ENCODE measurements around the gene CEACAM21. TPM values are rescaled to one million over a fixed set of nuclear protein-coding genes. Genes with fewer than 3 reads are reported as not detected.

Gene CEACAM21
- total RNA-seq, 3 donors from 2014 or later (not counting 1 experiment from before 2014, with no cell fraction given), result 26.8 to 46.6 (median 33.6) TPM

DNA sequence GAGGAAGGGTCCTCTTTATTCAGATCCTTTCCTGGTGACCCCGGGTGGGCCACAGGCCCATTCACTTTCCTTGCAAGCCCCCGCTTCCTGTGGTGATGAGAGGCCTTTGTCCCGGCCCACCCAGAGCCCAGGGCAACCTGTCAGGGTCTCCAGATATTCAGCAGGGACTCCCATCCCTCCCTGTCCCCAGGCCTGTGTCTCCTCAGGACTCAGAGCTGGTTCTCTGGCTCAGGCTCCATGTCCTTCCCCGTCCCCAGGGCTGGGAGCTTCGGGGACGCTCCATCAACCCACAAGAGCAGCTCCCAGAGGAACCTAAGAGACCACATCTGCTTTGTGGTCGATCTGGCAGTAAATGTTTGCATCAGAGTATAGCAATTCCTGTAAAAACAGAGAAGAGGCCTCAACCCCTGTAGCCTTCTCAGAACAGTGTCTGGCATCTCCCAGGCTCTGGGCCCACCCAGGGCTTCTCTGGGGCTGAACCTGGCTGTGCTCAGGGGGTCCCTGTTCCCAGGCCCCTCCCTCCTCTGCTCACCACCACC, 43.1 kb downstream of the CEACAM21 start:
- DNase-seq, result no peak
- 20% methylated on average over 7 of the region's 7 CpGs for WGBS (ENCODE audit: insufficient coverage)
- no peak overlapping the region for H3K27ac Mint-ChIP-seq
- H3K4me3 Mint-ChIP-seq, result no peak overlapping the region
- Histone ChIP-seq H3K4me3 (ENCODE audit: low read length) (no peak overlapping the region), H3K36me3 (ENCODE audit: control insufficient read depth, insufficient read depth, low read length) (no peaks in the 10 kb centered on the region), H3K9me3 (ENCODE audit: control insufficient read depth, insufficient read depth, low read length) (no peaks in the 10 kb centered on the region), H3K4me1 (ENCODE audit: control insufficient read depth, insufficient read depth, low read length) (no peaks in the 10 kb centered on the region), H3K27me3 (ENCODE audit: control insufficient read depth, insufficient read depth, low read length) (no peaks in the 10 kb centered on the region), H3K27ac (ENCODE audit: low read length) (no peak overlapping the region)
- no peaks in the 10 kb centered on the region for H3K4me1 Mint-ChIP-seq
- ATAC-seq, result no peak
- TF ChIP-seq, protein P1, sequence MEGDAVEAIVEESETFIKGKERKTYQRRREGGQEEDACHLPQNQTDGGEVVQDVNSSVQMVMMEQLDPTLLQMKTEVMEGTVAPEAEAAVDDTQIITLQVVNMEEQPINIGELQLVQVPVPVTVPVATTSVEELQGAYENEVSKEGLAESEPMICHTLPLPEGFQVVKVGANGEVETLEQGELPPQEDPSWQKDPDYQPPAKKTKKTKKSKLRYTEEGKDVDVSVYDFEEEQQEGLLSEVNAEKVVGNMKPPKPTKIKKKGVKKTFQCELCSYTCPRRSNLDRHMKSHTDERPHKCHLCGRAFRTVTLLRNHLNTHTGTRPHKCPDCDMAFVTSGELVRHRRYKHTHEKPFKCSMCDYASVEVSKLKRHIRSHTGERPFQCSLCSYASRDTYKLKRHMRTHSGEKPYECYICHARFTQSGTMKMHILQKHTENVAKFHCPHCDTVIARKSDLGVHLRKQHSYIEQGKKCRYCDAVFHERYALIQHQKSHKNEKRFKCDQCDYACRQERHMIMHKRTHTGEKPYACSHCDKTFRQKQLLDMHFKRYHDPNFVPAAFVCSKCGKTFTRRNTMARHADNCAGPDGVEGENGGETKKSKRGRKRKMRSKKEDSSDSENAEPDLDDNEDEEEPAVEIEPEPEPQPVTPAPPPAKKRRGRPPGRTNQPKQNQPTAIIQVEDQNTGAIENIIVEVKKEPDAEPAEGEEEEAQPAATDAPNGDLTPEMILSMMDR (IDR thresholded peaks at IDR 0.05), result no peak
- intact Hi-C loops (cut with micrococcal nuclease), result no loop called here
- H3K27me3 Mint-ChIP-seq (ENCODE audit: low read depth in 2 of 2), result peaks cover 10 to 12% of the 10 kb centered on the region in 2 donors
- no peaks in the 10 kb centered on the region for H3K9me3 Mint-ChIP-seq
- H3K36me3 Mint-ChIP-seq, result no peaks in the 10 kb centered on the region

DNA sequence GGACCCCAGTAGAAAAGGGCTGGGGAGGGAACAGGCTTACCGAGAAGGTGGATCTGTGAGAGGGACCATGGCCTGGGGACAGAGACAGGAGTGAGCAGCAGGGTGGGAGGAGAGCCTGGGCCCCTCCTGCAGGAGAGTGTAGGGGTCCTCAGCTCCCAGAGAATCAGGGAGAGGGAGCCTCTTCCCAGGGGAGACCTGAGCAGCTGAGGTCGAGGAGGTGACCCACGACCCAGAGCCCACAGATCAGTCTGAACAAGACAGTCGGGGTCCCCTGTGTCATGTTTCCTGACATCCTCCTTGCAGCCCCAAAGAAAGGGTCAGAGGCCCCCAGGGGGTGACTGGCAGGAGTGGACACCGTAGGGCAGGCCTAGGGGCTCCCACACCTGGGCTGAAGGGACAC, 44.2 kb downstream of the CEACAM21 start:
- WGBS (ENCODE audit: insufficient coverage), result 56% methylated on average over 5 of the region's 5 CpGs
- no peak for ATAC-seq
- Histone ChIP-seq H3K4me1 (ENCODE audit: control insufficient read depth, insufficient read depth, low read length) (no peaks in the 10 kb centered on the region), H3K27ac (ENCODE audit: low read length) (no peak overlapping the region), H3K4me3 (ENCODE audit: low read length) (no peak overlapping the region), H3K9me3 (ENCODE audit: control insufficient read depth, insufficient read depth, low read length) (no peaks in the 10 kb centered on the region), H3K36me3 (ENCODE audit: control insufficient read depth, insufficient read depth, low read length) (no peaks in the 10 kb centered on the region), H3K27me3 (ENCODE audit: control insufficient read depth, insufficient read depth, low read length) (no peaks in the 10 kb centered on the region)
- no peak for DNase-seq
- Mint-ChIP-seq H3K9me3 (no peaks in the 10 kb centered on the region), H3K27me3 (ENCODE audit: low read depth in 2 of 2) (peaks cover 10 to 13% of the 10 kb centered on the region in 2 donors), H3K36me3 (no peaks in the 10 kb centered on the region), H3K27ac (no peak overlapping the region), H3K4me1 (no peaks in the 10 kb centered on the region), H3K4me3 (no peak overlapping the region)
- TF ChIP-seq, protein P1 (IDR thresholded peaks at IDR 0.05), result no peak
- intact Hi-C loops (cut with micrococcal nuclease), result no loop called here

DNA sequence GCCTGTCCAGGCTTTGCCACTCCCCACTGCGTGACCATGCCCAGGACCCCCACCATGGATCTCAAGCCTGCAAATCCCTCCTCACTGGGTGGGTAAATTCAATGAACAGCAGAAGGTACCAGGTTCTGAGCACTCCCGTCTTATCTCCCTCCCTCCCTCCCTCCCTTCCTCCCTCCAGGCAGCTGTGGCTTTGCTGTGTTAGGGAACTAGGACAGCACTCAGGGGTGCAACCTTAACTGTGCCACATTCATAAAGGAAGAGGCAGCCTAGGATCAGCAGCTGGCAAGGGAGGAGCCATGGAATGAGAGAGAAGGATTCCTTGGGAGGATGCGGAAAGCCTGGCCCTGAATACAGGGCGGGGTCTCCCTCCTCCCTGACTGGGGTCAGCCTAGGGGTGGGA, 45.3 kb downstream of the CEACAM21 start:
- intact Hi-C loops (cut with micrococcal nuclease), result no loop called here

More for the DNA sequence above, 45.3 kb downstream of the CEACAM21 start:
- H3K4me3 Mint-ChIP-seq, result no peak overlapping the region
- no peak overlapping the region for H3K27ac Mint-ChIP-seq
- H3K4me1 Mint-ChIP-seq, result no peaks in the 10 kb centered on the region
- H3K36me3 ChIP-seq (ENCODE audit: control insufficient read depth, insufficient read depth, low read length), result no peaks in the 10 kb centered on the region
- H3K27ac ChIP-seq (ENCODE audit: low read length), result no peak overlapping the region
- H3K27me3 Mint-ChIP-seq (ENCODE audit: low read depth in 2 of 2), result peaks cover 11 to 13% of the 10 kb centered on the region in 2 donors
- WGBS (ENCODE audit: insufficient coverage), result 69% methylated on average over 3 of the region's 4 CpGs
- ATAC-seq (no peak), DNase-seq (no peak)
- H3K4me3 ChIP-seq (ENCODE audit: low read length), result no peak overlapping the region
- no peaks in the 10 kb centered on the region for H3K27me3 ChIP-seq (ENCODE audit: control insufficient read depth, insufficient read depth, low read length)
- H3K9me3 Mint-ChIP-seq, result no peaks in the 10 kb centered on the region
- H3K9me3 ChIP-seq (ENCODE audit: control insufficient read depth, insufficient read depth, low read length), result no peaks in the 10 kb centered on the region
- TF ChIP-seq, protein P1 (IDR thresholded peaks at IDR 0.05), result no peak
- H3K36me3 Mint-ChIP-seq, result no peaks in the 10 kb centered on the region
- no peaks in the 10 kb centered on the region for H3K4me1 ChIP-seq (ENCODE audit: control insufficient read depth, insufficient read depth, low read length)
